Body of pancreas (tissue), 4 donors: ENCODE results near the gene GNL2.

Experiments
- CTCF ChIP-seq, 7 experiments: fragments of 450-650 bp in 4 of 7; fragments of 200-600 bp in 3 of 7; sonication (generic) in 3 of 7; IDR thresholded peaks; one replicate each; pipeline ENCODE4 v1.5.1; 2016 to 2019; ENCODE audit warnings: antibody characterized with exemption in 7 of 7
- POLR2A ChIP-seq, 3 donors: fragments of 450-650 bp; IDR thresholded peaks; one replicate each; pipeline ENCODE4 v1.6.1; 2016; ENCODE audit warnings: antibody characterized with exemption in 3 of 3, mild to moderate bottlenecking in 2 of 3

- TF ChIP-seq CTCF (IDR thresholded peaks at IDR 0.05) (no peak), POLR2A (IDR thresholded peaks at IDR 0.05) (no peak)
Measured at GRCh38 chr1:37519613-37520012, 76.1 kb downstream of the GNL2 start.
